HG03520 (cell line): ENCODE measurements around the gene NPIPA5.
"Not testable (repeated sequence)": the region's sequence is repeated elsewhere in the genome, so short reads cannot be mapped to it uniquely, and the experiment has no call there.

Source experiments
- ATAC-seq: cut with Tn5 transposase; IDR thresholded peaks from one replicate; pipeline ENCODE4 v1.9.1; 2021; ENCODE audit warnings: mild to moderate bottlenecking, moderate library complexity; ENCODE audit not compliant: unreplicated experiment

NPIPA5 gene

DNA sequence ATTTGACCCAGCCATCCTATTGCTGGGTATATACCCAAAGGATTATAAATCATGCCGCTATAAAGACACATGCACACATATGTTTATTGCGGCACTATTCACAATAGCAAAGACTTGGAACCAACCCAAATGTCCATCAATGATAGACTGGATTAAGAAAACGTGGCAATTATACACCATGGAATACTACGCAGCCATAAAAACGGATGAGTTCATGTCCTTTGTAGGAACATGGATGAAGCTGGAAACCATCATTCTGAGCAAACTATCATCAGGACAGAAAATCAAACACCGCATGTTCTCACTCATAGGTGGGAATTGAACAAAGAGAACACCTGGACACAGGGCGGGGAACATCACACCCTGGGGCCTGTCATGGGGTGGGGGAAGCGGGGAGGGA lies 14.9 kb upstream of the NPIPA5 start:
- not testable (repeated sequence) for ATAC-seq

DNA sequence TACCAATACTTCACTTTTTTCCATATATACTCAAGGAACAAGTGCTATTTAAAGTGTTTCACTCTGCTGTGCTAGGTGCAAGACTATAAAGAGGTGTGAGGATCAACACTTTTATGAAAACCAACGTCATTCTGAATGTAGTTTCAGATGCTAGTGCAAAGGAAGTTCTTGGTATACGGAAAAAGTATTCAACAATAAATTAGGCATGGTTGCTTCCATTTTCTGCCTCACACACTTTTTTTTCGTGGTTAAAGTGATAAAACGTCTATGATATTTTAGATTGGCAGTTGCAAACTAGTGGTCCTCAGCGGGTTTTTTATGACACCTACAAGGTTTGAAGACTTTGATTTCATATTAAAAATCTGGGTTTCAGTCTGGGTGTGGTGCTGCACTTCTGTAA lies 11.8 kb upstream of the NPIPA5 start:
- not testable (repeated sequence) for ATAC-seq

DNA sequence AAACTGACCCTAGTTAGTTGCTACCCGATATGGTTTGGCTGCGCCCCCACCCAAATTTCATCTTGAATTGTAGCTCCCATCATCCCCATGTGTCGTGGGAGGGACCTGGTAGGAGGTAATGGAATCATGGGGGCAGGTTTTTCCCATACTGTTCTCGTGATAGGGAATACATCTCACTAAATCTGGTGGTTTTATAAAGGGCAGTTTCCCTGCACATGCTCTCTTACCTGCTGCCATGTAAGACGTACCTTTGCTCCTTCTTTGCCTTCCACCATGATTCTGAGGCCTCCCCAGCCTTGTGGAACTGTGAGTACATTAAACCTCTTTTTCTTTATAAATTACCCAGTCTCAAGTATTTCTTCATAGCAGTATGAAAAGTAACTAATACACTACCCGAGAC lies 10.0 kb upstream of the NPIPA5 start:
- not testable (repeated sequence) for ATAC-seq

- ATAC-seq = not testable (repeated sequence)
Observed at GRCh38 chr16:15382810-15383209, 4.7 kb upstream of the NPIPA5 start.

DNA sequence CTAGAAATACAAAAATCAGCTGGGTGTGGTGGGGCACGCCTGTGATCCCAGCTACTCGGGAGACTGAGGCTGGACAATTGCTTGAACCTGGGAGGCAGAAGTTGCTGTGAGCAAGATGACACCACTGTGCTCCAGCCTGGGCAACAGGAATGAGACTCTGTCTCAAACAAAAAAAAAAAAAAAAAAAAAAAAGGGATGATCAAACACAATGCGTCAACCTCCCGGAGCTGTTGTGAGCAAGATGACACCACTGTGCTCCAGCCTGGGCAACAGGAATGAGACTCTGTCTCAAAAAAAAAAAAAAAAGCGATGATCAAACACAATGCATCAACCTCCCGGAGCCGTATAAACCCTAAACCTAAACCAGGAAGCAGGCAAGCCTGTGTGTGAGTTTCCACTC lies 20.6 kb downstream of the NPIPA5 start:
- ATAC-seq = not testable (repeated sequence)

- ATAC-seq = not testable (repeated sequence)
Observed at GRCh38 chr16:15354846-15355245, 23.2 kb downstream of the NPIPA5 start.

DNA sequence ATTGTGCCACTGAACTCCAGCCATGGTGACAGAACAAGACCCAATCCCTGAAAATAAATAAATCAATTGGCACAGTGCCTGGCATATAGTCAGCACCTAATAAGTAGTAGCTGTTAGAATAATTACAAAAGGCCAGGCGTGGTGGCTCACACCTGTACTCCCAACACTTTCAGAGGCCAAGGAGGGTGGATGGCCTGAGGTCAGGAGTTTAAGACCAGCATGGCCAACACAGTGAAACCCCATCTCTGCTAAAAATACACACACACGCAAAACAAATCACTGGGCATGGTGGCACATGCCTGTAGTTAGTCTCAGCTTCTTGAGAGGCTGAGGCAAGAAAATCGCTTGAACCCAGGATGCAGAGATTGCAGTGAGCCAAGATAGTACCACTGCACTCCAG lies 25.2 kb downstream of the NPIPA5 start:
- ATAC-seq = not testable (repeated sequence)

DNA sequence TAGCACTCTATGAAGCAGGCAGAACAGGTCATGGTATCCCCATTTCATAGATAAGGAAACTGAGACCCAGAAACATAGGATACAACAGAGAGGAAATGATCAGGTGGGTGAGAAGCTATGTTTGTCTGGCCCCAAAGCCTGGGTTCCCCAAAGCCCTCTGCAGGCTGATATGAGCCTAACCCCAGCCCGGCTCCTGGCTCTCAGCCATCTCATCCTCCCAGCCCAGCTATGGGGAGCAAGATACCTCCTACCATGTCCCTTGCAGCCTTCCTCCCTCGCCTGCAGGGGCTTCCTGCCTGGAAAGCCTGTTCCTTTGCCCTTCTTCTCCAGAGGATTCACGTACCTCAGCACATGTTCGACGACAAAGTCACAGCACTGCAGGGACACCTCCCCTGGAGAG lies 26.3 kb downstream of the NPIPA5 start:
- not testable (repeated sequence) for ATAC-seq

DNA sequence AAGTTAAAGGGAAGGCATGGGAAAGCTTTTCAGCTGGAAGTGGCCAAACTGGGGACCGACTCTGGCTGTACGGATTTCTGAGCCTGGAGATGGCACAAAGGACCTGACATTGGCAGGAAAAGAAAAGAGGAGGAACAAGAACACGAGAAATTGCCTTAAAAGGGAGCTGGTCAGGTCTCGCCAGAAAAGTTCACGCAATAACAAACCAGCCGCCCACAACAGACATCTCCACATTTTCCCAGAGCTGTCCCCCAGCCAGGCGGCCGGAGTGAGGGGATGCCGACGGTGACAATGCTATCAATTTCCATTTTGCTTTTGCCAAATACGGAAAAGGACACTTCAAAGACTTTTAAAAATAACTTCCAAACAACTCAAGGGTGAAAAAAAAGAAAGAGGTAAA lies 26.8 kb downstream of the NPIPA5 start:
- ATAC-seq = not testable (repeated sequence)

DNA sequence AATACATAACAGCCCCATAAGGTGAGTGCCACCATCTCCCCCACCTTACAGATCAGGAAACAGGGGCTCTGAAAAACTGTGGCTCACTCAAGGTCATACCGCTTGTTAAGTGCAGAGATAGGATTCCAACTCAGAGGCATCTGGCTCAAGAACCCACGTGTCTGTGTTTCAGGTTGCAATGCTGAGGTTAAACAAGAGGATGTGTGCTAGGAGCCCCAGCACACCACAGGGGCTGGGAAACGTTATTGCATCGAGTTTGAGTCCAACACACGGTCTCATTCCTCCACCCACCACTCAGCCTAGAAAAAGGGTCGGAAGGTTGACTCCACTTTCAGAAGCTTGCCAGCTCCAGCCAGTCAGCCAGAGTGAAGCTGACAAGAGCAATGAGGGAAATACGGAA lies 29.4 kb downstream of the NPIPA5 start:
- not testable (repeated sequence) for ATAC-seq

DNA sequence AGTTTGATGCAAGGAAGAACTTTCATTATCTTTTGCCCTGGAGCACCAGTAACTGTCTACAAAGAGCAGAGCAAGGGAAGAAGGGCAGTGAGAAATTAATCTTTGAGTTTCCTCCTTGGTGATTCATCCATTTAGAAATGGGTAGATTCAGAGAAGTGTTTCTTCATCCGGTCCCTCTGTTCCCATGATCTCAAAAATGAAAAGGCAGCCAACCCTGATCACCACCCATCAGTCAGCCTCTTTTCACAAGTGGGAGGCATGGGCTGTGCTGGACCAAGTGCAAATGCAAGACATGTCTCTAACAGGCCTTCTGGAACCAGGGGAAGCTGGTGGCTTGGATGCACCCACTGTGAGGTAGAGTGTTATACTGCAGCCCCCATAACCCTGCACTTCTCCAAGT lies 35.8 kb downstream of the NPIPA5 start:
- ATAC-seq = not testable (repeated sequence)

GRCh38 chr16:15338986-15339385 lies 39.1 kb downstream of the NPIPA5 start:
- ATAC-seq = not testable (repeated sequence)

DNA sequence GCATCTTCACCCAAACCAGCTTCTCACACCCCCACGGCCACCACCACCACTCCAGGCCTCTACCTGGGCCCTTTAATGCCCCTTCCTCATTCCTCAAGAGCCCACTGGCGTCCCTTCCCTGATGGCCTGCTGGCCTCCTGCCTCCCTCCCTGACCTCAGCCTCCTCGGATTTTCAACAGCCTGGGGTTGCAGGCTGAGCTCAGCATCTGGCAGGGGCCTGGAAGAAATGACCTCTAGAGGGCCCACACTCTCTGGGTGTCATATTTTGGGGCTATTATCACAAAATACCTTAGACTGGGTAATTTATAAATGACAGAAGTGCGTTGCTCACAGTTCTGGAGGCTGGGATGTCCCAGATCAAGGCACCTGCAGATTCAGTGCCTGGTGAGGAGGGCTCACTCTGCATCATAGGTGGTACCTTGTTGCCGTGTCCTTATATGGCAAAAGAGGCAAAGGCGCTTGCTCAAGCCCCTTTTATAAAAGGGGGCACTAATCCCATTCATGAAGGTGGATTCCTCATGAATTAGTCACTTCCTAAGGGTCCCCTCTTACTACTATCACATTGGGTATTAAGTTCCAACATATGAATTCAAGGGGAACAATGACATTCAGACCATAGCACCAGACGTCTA lies 40.0 kb downstream of the NPIPA5 start:
- not testable (repeated sequence) for ATAC-seq

DNA sequence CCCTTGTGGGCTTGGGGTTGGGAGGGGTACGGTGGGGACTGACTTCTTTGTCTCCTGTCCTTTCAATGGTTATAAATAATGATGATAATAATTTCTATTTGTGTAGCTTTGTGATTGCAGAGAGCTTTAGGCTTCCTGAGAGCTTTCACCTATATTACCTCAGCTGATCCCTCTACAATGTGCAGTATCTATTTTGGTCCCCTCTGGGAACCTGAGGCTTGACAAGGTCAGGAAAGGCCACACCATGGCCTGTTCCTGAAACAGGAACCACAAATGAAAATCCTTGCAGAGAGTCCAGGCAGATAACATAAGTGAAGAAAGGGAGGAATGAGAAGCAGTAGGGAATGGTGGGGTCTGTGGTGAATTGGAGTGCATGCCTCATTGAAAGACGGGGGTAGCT lies 42.5 kb downstream of the NPIPA5 start:
- not testable (repeated sequence) for ATAC-seq

- ATAC-seq = not testable (repeated sequence)
Observed at GRCh38 chr16:15333969-15334368, 44.1 kb downstream of the NPIPA5 start.

DNA sequence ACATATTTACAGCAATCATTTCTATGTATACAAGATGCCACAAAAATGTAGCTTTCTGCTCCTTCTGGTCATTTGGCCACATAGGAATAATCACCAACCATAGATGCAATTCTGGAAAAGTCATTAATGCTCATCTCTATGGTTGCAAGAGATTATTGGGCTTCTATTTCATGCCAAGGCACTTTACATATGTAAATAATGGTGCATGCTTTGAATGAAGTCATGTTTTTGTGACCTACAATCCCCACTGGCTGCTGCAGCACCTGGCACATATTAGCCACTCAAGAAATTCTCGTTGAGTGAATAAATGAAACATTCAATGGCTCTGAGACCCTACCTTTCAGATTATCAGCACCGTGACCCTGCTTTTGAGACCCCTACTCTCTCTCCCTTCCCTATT lies 47.1 kb downstream of the NPIPA5 start:
- ATAC-seq = not testable (repeated sequence)

- ATAC-seq = not testable (repeated sequence)
Observed at GRCh38 chr16:15324954-15325353, 53.1 kb downstream of the NPIPA5 start.

DNA sequence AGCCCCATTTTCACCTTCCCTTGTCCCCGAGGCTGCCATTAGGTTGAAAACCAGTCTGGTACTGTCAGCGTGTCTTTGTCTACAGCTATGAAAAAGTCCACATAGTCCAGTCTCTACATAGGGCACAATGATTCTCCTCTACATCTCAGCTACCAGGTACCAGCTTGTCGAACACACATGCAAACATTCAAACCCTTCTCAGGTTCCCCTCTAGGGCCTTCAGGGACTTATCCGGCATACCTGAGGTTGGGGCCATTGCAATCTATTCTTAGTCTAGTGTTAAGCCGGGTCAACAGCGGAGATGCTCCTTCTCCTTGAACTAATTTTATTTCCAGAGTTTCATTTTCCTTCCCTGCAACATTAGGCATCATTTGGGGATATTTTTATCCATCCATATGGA lies 54.7 kb downstream of the NPIPA5 start:
- not testable (repeated sequence) for ATAC-seq

GRCh38 chr16:15321221-15321620 lies 56.9 kb downstream of the NPIPA5 start:
- not testable (repeated sequence) for ATAC-seq

DNA sequence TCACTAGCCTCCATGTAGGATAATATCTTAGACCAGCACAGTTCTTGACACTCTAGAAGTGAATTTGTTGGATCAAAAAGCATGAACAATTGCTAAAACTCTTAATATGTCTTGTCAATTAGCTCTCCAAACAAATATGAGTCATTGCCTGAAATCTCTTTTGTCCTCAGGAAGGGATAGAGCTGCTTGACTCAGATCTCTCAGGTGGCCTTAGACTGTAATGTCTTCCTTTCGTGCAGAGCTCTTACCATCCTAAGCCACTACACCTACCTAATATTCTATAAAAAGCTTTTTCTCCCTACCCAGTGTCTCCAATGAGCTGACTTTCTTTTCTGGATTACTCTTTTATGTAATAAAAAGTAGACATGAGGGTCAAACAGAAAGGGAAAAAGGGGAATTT lies 63.5 kb downstream of the NPIPA5 start:
- ATAC-seq = not testable (repeated sequence)
